Hair follicular keratinocyte (primary cell): ENCODE measurements around the gene C18orf63. TPM values are rescaled to one million over a fixed set of nuclear protein-coding genes. Genes with fewer than 3 reads are reported as not detected.

Source experiments
- total RNA-seq: library from RNA; depleted of rRNA; stranded (reverse); fragments of >200 nt; gene quantifications from 2 replicates; pipeline ENCODE4 v1.2.3, GENCODE V29; 2015

C18orf63 gene
- total RNA-seq, result not detected in 2 replicates

DNA sequence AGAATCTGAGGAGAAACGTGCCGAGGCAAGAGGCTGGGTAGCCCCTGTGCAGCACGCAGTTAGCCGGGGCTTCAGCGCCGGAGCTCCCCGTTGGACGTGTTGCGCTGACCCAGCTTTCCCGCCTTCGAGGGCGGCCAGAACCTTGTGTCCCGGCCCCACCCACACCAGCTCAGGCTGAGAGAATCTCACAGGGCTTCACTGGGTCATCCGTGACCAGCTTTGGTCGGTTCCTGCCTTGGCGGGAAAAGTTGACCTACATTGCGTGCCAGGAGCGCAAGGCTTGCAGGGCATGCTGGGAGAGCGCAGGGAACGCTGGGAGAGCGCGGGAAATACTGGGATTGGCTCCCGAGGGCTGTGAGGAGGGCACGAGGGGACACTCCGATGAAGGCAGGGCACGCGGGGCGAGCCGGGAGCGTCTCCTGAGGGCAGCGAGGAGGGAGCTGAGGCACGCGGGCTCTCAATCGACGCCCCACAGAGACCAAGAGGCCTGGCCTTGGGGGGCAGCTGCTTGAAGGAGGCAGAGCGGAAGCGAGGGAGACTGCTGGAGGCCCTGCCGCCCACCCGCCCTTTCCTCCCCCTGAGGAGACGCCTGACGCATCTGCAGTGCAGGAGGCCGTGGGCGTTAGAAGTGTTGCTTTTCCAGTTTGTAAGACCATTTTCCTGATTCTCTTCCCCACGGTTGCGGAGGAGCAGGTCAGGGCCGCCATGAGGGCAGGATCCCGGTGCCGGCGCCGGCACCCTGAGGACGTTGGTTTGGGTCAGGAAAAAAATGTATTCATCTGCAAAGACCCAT is at the start of gene C18orf63:
Gene C18orf63, plus strand, starts transcription at position 376 of the 793 bp plus-strand sequence. CDS start 2,027 bp downstream, outside the sequence.

DNA sequence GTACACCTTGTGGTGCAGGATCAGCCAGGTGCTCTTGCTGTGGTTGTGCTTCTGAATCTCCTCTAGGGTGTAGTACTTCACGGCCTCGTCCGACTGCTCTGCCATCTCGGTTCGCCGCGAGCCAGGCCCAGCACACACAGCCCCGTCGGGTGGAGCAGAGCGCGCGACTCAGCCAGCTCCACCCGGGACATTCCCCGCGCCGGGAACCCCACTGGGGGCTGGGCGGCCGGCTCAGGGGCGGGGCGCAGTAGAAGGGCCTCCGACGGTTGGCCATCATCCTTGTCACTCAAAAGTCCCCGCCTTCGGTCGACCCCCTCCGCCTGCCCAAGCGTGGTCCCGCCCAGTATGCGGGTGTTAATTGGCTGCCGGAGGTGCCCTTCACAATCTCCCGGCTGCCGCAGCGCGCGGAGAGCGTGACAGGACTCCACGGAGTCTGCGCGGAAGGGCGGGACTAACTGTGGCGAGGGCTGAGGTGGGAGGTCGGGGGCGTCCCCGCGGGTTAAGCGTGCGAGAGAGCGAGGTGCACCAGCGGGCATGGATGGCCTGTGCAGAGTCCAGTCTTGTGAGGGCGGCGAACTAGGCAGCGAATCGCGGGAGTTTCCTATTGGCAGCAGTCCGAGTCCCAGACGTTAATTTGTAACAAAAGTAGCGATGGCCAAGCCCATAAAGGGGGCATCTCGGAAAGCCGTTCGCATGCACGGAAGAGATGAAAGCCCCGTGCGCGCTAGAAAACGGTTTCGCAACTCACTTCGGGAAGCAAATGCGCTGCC is 23.7 kb upstream of the C18orf63 start, which contains the start of gene CYB5A:
Gene CYB5A, minus strand, starts transcription at position 193 of the 770 bp plus-strand sequence. Its CDS starts 88 bp downstream, at position 105.

Other genes starting within 250 kb of the C18orf63 start
- gene FBXO15, start 168.0 kb upstream of the C18orf63 start, total RNA-seq, result not detected in 2 replicates
- 36.7 and 79.4 TPM in 2 replicates for gene TIMM21, start 167.3 kb upstream of the C18orf63 start, total RNA-seq
- 32.6 and 59.1 TPM in 2 replicates for gene CYB5A, start 23.9 kb upstream of the C18orf63 start, total RNA-seq
- gene DIPK1C, start 141.5 kb downstream of the C18orf63 start, total RNA-seq, result not detected in 2 replicates
- gene CNDP2, start 180.5 kb downstream of the C18orf63 start, total RNA-seq, result 73.9 and 135 TPM in 2 replicates
- gene CNDP1, start 218.7 kb downstream of the C18orf63 start, total RNA-seq, result not detected in 2 replicates